HG03565 (cell line): Measurements from ENCODE around the gene SORCS2.

Experiments used
- ATAC-seq: cut with Tn5 transposase; IDR thresholded peaks from one replicate; pipeline ENCODE4 v1.9.1; 2021; ENCODE audit warnings: mild to moderate bottlenecking, moderate library complexity; ENCODE audit not compliant: unreplicated experiment

The SORCS2 gene

DNA sequence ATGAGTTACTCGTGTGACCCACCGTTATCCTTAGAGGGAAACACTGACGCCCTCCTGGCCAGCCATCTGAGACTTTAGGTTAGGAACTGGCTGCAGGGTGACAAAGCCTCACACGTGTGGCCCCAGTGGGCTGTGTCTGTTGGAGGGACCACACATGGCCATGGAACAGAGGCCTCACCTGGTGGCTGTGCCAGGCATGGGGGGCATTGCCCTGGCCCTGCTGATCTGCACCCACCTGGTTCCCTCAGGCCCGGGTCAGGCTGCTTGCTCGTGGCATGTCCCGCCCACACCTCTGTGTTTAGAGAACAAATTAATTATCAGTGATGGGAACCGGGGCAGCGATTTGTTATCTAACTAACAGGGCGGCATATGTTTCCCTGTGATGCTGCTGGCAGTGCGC is 343.3 kb downstream of the SORCS2 start:
- ATAC-seq = no peak

DNA sequence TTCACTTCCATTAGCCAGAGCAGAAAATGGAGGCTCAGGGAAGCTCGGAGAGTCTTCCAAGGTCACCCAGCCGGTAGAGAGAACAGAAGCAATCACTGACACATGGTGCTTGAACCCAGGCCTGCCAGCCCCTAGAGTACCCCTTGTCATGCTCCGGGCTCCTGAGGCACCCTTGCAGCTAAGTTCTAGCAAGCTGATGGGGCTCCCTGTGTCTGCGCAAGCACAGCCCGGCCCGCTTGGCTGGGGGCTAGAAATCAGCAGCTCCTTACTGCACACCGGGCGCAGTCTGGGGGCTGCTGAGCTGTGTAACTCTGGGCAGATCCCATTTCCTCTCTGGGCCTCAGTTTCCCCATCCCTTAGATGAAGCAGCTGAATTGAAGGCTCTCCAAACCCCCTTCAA is 344.5 kb downstream of the SORCS2 start:
- no peak for ATAC-seq

DNA sequence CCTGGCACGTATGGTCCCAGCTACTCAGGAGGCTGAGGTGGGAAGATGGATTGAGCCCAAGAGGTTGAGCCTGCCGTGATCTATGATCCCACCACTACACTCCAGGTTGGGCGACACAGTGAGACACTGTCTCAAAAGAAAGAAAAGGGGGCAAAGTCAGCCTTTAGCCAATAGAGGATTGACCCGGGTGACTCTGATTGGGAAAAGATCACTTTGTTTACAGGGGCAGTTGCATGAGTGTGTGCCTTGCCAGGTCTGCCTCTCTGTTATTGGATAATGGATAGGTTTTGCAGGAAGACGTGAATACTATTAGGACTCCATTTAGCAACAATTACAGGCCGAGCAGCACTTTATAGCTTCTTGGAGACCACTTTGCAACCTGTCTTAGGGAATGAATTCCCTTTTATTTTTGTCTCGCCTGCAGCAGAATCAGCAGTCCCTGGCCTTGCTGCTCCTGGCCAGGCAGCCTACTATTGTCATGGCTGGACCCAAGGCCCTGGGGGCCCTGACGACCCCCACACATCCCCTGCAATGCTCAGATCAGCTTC is 345.6 kb downstream of the SORCS2 start:
- no peak for ATAC-seq

DNA sequence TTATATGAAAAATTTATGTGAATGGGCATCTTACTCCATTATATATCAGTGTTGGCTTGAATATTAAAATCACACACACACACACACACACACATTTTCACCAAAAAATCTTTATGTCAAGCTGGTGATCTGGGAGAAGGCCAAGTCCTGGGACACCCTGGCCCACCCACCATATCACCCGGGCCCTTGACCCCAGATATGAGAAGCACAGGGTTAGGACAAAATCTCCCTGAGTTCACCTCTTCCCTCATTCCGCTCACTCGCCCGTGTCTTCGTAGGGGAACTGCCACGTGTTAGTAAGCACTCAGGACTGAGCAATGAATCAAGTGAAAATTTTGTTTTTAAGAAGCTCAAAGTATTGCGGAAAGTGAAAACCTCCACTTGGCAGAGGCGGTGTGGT is 346.2 kb downstream of the SORCS2 start:
- ATAC-seq = no peak

DNA sequence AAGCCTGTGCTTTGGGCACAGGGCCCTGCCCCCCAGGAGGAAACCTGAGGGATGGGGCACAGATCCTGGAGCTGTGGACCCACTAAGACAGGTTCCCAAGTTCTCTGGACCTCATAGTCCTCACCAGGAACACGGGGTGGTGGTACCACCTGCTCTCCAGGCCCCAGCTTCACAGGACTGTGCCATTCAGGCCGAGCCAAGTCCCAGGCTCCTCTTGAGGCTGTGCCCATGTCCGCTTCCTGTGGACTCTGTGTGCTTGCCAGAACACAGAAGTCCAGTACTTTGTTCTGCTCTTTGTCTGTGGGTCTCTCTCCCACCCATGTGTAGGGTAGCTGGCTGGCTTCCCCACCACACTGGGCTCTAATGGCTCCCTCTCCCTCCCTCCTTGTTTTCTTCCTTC is 346.8 kb downstream of the SORCS2 start:
- ATAC-seq = no peak

GRCh38 chr4:7539659-7540058 is 347.3 kb downstream of the SORCS2 start:
- ATAC-seq = no peak

DNA sequence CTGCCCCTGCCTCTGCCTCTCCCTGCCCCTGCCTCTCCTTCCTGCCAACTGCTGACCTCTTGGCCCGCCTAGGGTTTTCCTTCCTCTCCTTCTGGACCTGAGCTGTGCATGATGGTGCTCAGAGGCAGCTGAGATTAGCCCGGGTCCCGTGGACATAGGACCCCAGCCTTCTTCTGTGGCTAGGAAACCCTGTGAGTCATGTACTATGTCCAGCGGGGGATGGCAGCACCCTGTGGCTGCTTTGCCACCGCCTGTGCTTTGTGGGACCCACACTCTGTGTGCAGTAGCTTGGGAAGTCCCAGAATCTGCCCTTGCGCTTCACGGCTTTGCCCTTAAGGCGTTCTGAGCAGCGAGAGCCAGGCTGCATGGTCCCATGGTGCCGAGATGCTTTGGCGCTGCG is 347.9 kb downstream of the SORCS2 start:
- no peak for ATAC-seq

- ATAC-seq = no peak
These were observed 348.5 kb downstream of the SORCS2 start for GRCh38 chr4:7540654-7541413.

- no peak for ATAC-seq
These were observed 349.1 kb downstream of the SORCS2 start for GRCh38 chr4:7541414-7541810.

GRCh38 chr4:7542781-7543180 is 350.4 kb downstream of the SORCS2 start:
- ATAC-seq = no peak

DNA sequence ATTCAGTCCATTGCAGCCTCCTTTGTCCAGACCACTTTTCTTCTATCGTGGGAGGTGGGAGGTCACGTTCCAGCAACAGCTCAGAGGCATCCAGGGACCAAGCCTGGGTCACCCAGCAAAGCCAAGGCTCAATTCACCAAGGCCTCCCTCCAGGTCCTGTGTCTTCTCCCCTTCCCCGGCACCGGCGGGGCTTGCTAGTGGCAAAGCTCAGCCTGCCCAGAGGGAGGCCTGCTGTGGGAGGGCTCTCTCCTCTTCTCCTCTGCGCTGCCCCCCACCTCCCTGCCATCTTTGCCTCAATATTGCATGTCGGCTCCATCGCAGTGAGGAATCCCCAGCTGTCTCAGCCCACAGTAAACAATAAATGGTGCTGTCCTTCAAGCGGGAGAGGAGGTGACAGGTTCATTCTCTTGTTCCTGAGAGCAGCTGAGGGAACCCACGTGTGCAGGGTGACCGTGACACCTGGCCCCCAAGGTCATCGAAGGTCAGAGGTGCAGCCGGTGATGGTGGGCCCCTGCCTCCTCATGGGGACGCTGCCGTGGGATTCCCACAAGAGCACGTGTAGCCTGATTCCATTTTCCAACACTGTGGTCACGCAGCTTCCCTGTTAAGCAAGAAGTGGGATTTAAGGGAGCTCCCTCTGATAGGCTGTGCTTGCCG is 353.9 kb downstream of the SORCS2 start:
- no peak for ATAC-seq

GRCh38 chr4:7546809-7547367 is 354.6 kb downstream of the SORCS2 start:
- ATAC-seq = no peak

DNA sequence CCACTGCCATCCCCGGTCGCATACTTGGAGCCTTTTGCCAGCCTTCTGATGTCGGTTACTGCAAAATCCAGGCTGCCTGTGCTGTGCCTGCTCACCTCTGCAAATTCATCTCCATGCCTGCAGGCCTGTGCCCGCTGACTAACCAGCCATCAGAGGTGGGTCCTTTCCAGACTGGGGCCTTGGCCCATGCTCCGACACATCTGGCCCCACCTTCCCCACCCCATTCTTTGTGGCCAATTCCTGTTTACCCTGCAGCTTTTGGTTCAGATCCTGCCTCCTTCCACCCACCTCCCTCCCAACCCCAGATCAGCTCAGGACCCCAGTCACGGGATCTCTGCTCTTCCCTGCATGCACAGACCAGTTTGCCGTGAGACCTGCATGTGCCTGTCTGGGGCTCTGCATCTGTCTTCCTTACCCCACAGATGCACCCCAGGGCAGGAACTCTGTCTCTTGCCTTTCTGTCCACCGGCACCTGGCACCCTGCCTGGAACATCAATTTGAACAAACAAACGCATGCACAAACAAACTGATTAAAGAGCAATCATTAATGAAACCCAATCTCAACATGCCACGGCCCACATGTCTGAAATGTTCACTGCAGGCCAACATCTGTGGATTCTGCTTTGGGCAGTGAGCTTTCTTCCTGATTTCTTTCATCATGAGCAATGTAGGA is 355.2 kb downstream of the SORCS2 start:
- no peak for ATAC-seq

GRCh38 chr4:7549866-7550265 is 357.5 kb downstream of the SORCS2 start:
- no peak for ATAC-seq

DNA sequence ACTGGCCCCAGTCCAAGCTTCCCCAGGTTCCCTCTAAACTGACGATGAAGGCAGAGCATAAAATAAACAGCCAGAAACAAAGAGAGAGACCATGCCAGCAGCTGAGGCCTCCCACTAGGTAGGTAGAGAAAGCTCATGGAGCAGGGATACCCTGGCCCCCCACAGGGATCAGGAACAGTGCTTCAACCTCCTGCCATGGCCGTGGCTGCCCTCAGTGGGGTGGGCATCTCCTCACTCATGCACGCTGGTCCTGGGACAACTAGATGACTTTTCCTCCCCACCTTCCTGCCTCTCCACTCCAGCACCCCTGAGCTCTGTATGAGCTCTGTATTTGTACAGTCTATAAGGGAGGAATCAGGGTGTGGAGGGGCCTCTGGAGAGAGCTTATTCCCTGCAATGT is 360.1 kb downstream of the SORCS2 start:
- ATAC-seq = no peak

DNA sequence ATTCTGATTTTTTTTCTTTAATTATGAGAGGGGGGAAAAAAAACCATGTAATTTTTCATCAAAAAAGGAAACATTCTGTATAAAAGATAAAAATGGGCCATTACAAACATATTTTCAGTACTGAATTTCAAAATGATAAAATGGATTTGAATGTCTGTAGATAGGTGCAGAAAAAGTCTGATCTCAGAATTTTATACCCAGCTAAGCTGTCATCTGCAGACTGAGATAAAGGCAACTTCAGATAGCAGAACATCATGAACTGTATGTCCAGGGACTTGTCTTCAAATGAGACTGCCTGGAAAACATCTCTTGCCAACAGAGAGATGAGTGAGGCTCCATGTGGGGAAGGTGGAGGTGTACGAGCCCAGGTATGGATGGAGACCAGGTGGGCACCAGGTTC is 360.9 kb downstream of the SORCS2 start:
- no peak for ATAC-seq

DNA sequence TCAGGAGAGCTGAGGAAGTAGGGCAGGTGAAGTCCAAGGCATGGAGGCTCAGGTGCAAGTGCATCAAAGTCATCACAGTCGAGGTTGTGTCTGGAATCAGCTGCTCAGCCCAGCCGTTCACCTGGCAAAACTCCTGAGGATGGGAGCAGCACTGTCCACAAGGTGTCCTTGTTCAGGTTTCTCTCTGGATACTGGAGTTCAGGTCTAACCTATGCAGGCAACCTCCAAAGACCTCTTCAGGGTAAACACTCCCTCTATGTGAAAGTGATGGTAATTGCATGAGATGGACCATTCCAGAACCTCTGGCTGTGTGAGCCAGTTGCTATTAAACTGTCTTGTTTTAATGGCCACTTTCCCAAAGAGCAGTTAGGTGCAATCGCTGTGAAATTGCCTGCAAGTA is 362.6 kb downstream of the SORCS2 start:
- no peak for ATAC-seq

DNA sequence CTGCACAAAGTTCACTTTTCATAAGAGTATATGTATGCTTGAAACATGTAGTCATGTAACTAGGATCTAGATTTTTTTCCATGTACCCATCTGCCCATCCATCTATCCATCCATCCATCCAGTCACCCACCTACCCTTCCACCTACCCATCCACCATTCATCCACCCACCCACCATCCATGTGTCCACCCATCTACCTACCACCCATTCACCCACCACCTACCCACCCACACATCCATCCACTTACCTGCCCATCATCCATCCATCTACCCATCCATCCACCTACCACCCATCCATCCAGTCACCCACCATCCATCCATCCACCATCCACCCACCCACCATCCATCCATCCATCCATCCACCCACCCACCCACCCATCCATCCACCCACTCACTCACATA is 364.2 kb downstream of the SORCS2 start:
- ATAC-seq = no peak

GRCh38 chr4:7557456-7557855 is 365.1 kb downstream of the SORCS2 start:
- ATAC-seq = no peak

DNA sequence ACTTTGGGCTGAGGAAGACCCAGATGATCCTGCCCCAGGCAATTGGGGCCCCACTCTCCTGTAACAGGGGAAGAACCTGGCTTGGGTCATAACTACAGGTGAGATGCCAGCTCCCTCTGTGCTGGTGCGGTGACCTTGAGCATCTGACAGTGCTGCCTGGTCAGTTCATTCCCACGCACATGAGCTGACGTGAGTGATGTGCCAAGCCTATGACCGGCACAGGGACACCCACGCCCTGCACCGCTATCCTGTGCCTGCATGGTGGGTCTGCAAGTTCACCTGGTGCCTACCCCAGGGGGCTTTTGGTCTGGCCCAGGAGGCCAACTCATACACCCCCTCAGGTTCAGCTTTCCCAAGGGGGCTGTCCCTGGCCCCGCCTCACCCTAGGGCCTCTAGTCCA is 366.1 kb downstream of the SORCS2 start:
- no peak for ATAC-seq

- ATAC-seq = no peak
These were observed 367.0 kb downstream of the SORCS2 start for GRCh38 chr4:7559316-7559715.
